GM12878 (cell line): Measurements from ENCODE around the gene EPB41L4B.

Source experiments
- CEBPB ChIP-seq, 2 experiments: fragments of 150-350 bp in 1 of 2; IDR thresholded peaks; 2 replicates each; pipeline ENCODE4 v1.6.1; 2012 to 2014; ENCODE audit warnings: low read depth in 2 of 2, low read length in 2 of 2, borderline replicate concordance in 1 of 2, inconsistent platforms in 1 of 2
- CHD2 ChIP-seq: IDR thresholded peaks from 2 replicates; pipeline ENCODE4 v1.6.1; 2011; ENCODE audit warnings: low read depth, low read length, improper control_type of control experiment, borderline replicate concordance
- CREB1 ChIP-seq: IDR thresholded peaks from 2 replicates; pipeline ENCODE4 v1.6.1; 2012; ENCODE audit warnings: low read depth, mild to moderate bottlenecking, inconsistent platforms
- EZH2 ChIP-seq: IDR thresholded peaks from 2 replicates; pipeline ENCODE4 v1.6.1; 2012; ENCODE audit warnings: low read depth, mild to moderate bottlenecking, control low read depth, inconsistent platforms, low read length, borderline replicate concordance; ENCODE audit not compliant: control insufficient read depth
- POLR2A ChIP-seq: IDR thresholded peaks from 2 replicates; pipeline ENCODE4 v1.6.1; 2011; ENCODE audit warnings: low read depth, mild to moderate bottlenecking, low read length
- RAD21 ChIP-seq: IDR thresholded peaks from 2 replicates; pipeline ENCODE4 v1.6.1; 2011; ENCODE audit warnings: mild to moderate bottlenecking, low read depth, low read length, moderate library complexity; ENCODE audit not compliant: insufficient read depth
- SPI1 ChIP-seq: IDR thresholded peaks from 2 replicates; pipeline ENCODE4 v1.6.1; 2011; ENCODE audit warnings: low read depth, mild to moderate bottlenecking, low read length, moderate library complexity, borderline replicate concordance; ENCODE audit not compliant: insufficient read depth
- TF ChIP-seq, protein P1 (sequence below): IDR thresholded peaks from 2 replicates; pipeline ENCODE4 v1.6.1; 2012; ENCODE audit warnings: low read length, inconsistent platforms
- TF ChIP-seq, protein P2 (sequence below): fragments of 450-650 bp; IDR thresholded peaks from 2 replicates; pipeline ENCODE4 v1.6.1; 2017; ENCODE audit warnings: mild to moderate bottlenecking
- TF ChIP-seq, protein P3 (sequence below), 3 experiments: IDR thresholded peaks in 2 of 3; conservative IDR thresholded peaks in 1 of 3; 2 replicates each; pipeline ENCODE4 v1.5.1; 2011; ENCODE audit warnings: low read depth in 3 of 3, low read length in 3 of 3, mild to moderate bottlenecking in 3 of 3, control low read depth in 2 of 3, moderate library complexity in 2 of 3, inconsistent platforms in 1 of 3, mixed read lengths in 1 of 3; ENCODE audit not compliant: control insufficient read depth in 2 of 3, insufficient read depth in 1 of 3; ENCODE audit errors: extremely low read depth in 1 of 3
- TF ChIP-seq, protein P4 (sequence below): fragments of 450-650 bp; formaldehyde crosslinking; IDR thresholded peaks from 2 replicates; pipeline ENCODE4 v1.5.0; 2022; ENCODE audit warnings: mild to moderate bottlenecking, missing genetic modification characterization

DNA sequence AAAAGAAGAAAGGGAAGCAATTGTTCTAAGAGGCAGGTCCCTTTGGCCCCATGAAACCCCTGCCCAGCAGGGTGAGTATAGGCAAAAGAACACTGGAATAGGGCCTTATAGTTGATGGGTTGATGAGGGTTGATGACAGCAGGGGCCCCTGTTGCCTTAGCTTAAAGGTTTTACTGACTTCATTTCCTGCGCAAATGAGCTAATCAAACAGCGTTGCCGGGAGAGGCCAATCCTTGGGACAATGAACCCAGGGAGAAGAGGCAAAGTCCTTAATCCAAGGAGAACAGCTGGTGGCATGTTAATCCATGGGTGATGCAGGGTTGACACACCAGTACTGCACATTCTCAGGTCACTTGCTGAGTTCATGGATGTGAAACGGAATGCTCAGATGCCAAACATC is 22.0 kb upstream of the EPB41L4B start:
- TF ChIP-seq, protein P1, sequence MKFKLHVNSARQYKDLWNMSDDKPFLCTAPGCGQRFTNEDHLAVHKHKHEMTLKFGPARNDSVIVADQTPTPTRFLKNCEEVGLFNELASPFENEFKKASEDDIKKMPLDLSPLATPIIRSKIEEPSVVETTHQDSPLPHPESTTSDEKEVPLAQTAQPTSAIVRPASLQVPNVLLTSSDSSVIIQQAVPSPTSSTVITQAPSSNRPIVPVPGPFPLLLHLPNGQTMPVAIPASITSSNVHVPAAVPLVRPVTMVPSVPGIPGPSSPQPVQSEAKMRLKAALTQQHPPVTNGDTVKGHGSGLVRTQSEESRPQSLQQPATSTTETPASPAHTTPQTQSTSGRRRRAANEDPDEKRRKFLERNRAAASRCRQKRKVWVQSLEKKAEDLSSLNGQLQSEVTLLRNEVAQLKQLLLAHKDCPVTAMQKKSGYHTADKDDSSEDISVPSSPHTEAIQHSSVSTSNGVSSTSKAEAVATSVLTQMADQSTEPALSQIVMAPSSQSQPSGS = no peak
- TF ChIP-seq, protein P2, sequence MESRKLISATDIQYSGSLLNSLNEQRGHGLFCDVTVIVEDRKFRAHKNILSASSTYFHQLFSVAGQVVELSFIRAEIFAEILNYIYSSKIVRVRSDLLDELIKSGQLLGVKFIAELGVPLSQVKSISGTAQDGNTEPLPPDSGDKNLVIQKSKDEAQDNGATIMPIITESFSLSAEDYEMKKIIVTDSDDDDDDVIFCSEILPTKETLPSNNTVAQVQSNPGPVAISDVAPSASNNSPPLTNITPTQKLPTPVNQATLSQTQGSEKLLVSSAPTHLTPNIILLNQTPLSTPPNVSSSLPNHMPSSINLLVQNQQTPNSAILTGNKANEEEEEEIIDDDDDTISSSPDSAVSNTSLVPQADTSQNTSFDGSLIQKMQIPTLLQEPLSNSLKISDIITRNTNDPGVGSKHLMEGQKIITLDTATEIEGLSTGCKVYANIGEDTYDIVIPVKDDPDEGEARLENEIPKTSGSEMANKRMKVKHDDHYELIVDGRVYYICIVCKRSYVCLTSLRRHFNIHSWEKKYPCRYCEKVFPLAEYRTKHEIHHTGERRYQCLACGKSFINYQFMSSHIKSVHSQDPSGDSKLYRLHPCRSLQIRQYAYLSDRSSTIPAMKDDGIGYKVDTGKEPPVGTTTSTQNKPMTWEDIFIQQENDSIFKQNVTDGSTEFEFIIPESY = no peak
- TF ChIP-seq, protein P3, sequence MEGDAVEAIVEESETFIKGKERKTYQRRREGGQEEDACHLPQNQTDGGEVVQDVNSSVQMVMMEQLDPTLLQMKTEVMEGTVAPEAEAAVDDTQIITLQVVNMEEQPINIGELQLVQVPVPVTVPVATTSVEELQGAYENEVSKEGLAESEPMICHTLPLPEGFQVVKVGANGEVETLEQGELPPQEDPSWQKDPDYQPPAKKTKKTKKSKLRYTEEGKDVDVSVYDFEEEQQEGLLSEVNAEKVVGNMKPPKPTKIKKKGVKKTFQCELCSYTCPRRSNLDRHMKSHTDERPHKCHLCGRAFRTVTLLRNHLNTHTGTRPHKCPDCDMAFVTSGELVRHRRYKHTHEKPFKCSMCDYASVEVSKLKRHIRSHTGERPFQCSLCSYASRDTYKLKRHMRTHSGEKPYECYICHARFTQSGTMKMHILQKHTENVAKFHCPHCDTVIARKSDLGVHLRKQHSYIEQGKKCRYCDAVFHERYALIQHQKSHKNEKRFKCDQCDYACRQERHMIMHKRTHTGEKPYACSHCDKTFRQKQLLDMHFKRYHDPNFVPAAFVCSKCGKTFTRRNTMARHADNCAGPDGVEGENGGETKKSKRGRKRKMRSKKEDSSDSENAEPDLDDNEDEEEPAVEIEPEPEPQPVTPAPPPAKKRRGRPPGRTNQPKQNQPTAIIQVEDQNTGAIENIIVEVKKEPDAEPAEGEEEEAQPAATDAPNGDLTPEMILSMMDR (IDR thresholded peaks at IDR 0.05 in 2 of 3, conservative IDR thresholded peaks at IDR 0.05 in 1 of 3; ENCODE audit: control insufficient read depth in 2 of 3, extremely low read depth in 1 of 3, insufficient read depth in 1 of 3, low read depth in 3 of 3, low read length in 3 of 3) = no peak
- TF ChIP-seq CREB1 (no peak), CHD2 (no peak), SPI1 (no peak), POLR2A (no peak), EZH2 (no peak), CEBPB (IDR thresholded peaks at IDR 0.05; ENCODE audit: borderline replicate concordance in 1 of 2, low read depth in 2 of 2, low read length in 2 of 2) (no peak), RAD21 (no peak)
- TF ChIP-seq, protein P4, sequence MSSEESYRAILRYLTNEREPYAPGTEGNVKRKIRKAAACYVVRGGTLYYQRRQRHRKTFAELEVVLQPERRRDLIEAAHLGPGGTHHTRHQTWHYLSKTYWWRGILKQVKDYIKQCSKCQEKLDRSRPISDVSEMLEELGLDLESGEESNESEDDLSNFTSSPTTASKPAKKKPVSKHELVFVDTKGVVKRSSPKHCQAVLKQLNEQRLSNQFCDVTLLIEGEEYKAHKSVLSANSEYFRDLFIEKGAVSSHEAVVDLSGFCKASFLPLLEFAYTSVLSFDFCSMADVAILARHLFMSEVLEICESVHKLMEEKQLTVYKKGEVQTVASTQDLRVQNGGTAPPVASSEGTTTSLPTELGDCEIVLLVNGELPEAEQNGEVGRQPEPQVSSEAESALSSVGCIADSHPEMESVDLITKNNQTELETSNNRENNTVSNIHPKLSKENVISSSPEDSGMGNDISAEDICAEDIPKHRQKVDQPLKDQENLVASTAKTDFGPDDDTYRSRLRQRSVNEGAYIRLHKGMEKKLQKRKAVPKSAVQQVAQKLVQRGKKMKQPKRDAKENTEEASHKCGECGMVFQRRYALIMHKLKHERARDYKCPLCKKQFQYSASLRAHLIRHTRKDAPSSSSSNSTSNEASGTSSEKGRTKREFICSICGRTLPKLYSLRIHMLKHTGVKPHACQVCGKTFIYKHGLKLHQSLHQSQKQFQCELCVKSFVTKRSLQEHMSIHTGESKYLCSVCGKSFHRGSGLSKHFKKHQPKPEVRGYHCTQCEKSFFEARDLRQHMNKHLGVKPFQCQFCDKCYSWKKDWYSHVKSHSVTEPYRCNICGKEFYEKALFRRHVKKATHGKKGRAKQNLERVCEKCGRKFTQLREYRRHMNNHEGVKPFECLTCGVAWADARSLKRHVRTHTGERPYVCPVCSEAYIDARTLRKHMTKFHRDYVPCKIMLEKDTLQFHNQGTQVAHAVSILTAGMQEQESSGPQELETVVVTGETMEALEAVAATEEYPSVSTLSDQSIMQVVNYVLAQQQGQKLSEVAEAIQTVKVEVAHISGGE = no peak
